Neural progenitor cell (in vitro differentiated cells): ENCODE data around the gene IFNAR2. TPM values are rescaled to one million over a fixed set of nuclear protein-coding genes. Genes with fewer than 3 reads are reported as not detected.

Source experiments
- DNase-seq: peaks from one replicate; pipeline ENCODE4 v3.0.0-alpha.2; 2016; ENCODE audit warnings: low spot score
- H2AFZ ChIP-seq: fragments of 200-600 bp; sonication (generic); replicated peaks from 2 replicates; pipeline ENCODE4 v1.6.1; 2016; ENCODE audit warnings: antibody characterized with exemption
- H3F3A ChIP-seq: fragments of 200-600 bp; sonication (generic); 2 replicates; pipeline ENCODE4 v1.6.1; 2016; ENCODE audit warnings: antibody characterized with exemption, low read depth
- H3K27ac ChIP-seq: fragments of 200-600 bp; sonication (generic); 2 replicates; pipeline ENCODE4 v1.5.1; 2016; ENCODE audit warnings: mild to moderate bottlenecking
- H3K27me3 ChIP-seq: fragments of 200-600 bp; sonication (generic); 2 replicates; pipeline ENCODE4 v1.6.1; 2016; ENCODE audit warnings: mild to moderate bottlenecking, moderate library complexity
- H3K36me3 ChIP-seq: fragments of 200-600 bp; sonication (generic); 2 replicates; pipeline ENCODE4 v1.5.1; 2016
- H3K4me1 ChIP-seq: fragments of 200-600 bp; sonication (generic); 2 replicates; pipeline ENCODE4 v1.6.1; 2016; ENCODE audit warnings: mixed run types
- H3K4me2 ChIP-seq: fragments of 200-600 bp; sonication (generic); 2 replicates; pipeline ENCODE4 v1.6.1; 2016
- H3K4me3 ChIP-seq: fragments of 200-600 bp; sonication (generic); 2 replicates; pipeline ENCODE4 v1.5.1; 2016
- H3K79me2 ChIP-seq: fragments of 200-600 bp; sonication (generic); 2 replicates; pipeline ENCODE4 v1.6.1; 2016; ENCODE audit warnings: low read depth
- H3K9ac ChIP-seq: fragments of 200-600 bp; sonication (generic); 2 replicates; pipeline ENCODE4 v1.6.1; 2016
- H3K9me3 ChIP-seq: fragments of 200-600 bp; sonication (generic); 2 replicates; pipeline ENCODE4 v1.5.1; 2016; ENCODE audit warnings: low read depth
- H4K20me1 ChIP-seq: fragments of 200-600 bp; sonication (generic); 2 replicates; pipeline ENCODE4 v1.6.1; 2016; ENCODE audit warnings: low read depth
- H3K27ac Mint-ChIP-seq: 3 replicates; pipeline ENCODE4 v1.8.0; 2021; ENCODE audit warnings: mixed read lengths
- H3K27me3 Mint-ChIP-seq: 2 replicates; pipeline ENCODE4 v1.8.0; 2022; ENCODE audit warnings: low read depth, mild to moderate bottlenecking, inconsistent platforms, moderate library complexity, mixed read lengths; ENCODE audit not compliant: insufficient read depth
- H3K36me3 Mint-ChIP-seq: 3 replicates; pipeline ENCODE4 v1.8.0; 2021; ENCODE audit warnings: mixed read lengths
- H3K4me1 Mint-ChIP-seq: 3 replicates; pipeline ENCODE4 v1.8.0; 2021; ENCODE audit warnings: mixed read lengths
- H3K4me3 Mint-ChIP-seq: 3 replicates; pipeline ENCODE4 v1.8.0; 2021; ENCODE audit warnings: mild to moderate bottlenecking, moderate library complexity, mixed read lengths
- H3K9me3 Mint-ChIP-seq: 3 replicates; pipeline ENCODE4 v1.8.0; 2020; ENCODE audit warnings: mixed read lengths
- CTCF ChIP-seq: fragments of 200-600 bp; sonication (generic); IDR thresholded peaks from 2 replicates; pipeline ENCODE4 v1.5.1; 2017; ENCODE audit warnings: antibody characterized with exemption, mild to moderate bottlenecking
- EZH2 ChIP-seq: fragments of 200-600 bp; sonication (generic); IDR thresholded peaks from 2 replicates; pipeline ENCODE4 v1.6.1; 2017; ENCODE audit warnings: antibody characterized with exemption, mild to moderate bottlenecking, moderate library complexity
- EZH2phosphoT487 ChIP-seq: fragments of 200-600 bp; sonication (generic); IDR thresholded peaks from 2 replicates; pipeline ENCODE4 v1.6.1; 2017; ENCODE audit warnings: antibody characterized with exemption
- total RNA-seq: library from RNA; depleted of rRNA; stranded (reverse); fragments of >200 nt; gene quantifications from 2 replicates; pipeline ENCODE4 v1.2.3, GENCODE V29; 2015; ENCODE audit warnings: low replicate concordance

The IFNAR2 gene
- total RNA-seq, 1 donor from 2014 or later: 15.8 TPM

GRCh38 chr21:33189237-33189636 is 40.5 kb upstream of the IFNAR2 start:
- Histone ChIP-seq H3F3A (no peaks in the 10 kb centered on the region), H3K9ac (no peak overlapping the region), H3K4me3 (no peak overlapping the region), H3K36me3 (no peaks in the 10 kb centered on the region), H3K9me3 (no peaks in the 10 kb centered on the region), H2AFZ (no peak overlapping the region), H3K27me3 (no peaks in the 10 kb centered on the region), H3K4me1 (no peaks in the 10 kb centered on the region), H3K79me2 (no peaks in the 10 kb centered on the region), H3K27ac (no peak overlapping the region), H4K20me1 (no peaks in the 10 kb centered on the region), H3K4me2 (no peak overlapping the region)
- Mint-ChIP-seq H3K36me3 (no peaks in the 10 kb centered on the region), H3K27ac (no peak overlapping the region), H3K4me1 (peaks cover 12% of the 10 kb centered on the region), H3K9me3 (no peaks in the 10 kb centered on the region), H3K27me3 (peaks cover 7% of the 10 kb centered on the region), H3K4me3 (no peak overlapping the region)
- DNase-seq: no peak
- no peak for TF ChIP-seq EZH2phosphoT487
- TF ChIP-seq CTCF: no peak
- no peak for TF ChIP-seq EZH2

GRCh38 chr21:33189824-33190223 is 39.9 kb upstream of the IFNAR2 start:
- Mint-ChIP-seq H3K27me3 (peaks cover 7% of the 10 kb centered on the region), H3K27ac (no peak overlapping the region), H3K4me3 (no peak overlapping the region)

GRCh38 chr21:33196941-33197374 is 32.8 kb upstream of the IFNAR2 start:
- Histone ChIP-seq H3K79me2 (no peaks in the 10 kb centered on the region), H3K36me3 (no peaks in the 10 kb centered on the region), H3K9ac (no peak overlapping the region), H3K9me3 (no peaks in the 10 kb centered on the region), H3F3A (no peaks in the 10 kb centered on the region), H3K27me3 (peaks cover 21% of the 10 kb centered on the region), H3K27ac (no peak overlapping the region), H3K4me2 (no peak overlapping the region), H4K20me1 (no peaks in the 10 kb centered on the region), H2AFZ (no peak overlapping the region), H3K4me1 (no peaks in the 10 kb centered on the region), H3K4me3 (no peak overlapping the region)
- peaks cover 10% of the 10 kb centered on the region for H3K4me1 Mint-ChIP-seq
- H3K9me3 Mint-ChIP-seq: no peaks in the 10 kb centered on the region
- peak; percentile 91 for DNase-seq
- peak overlapping the region; percentile 46 for H3K27ac Mint-ChIP-seq
- no peaks in the 10 kb centered on the region for H3K36me3 Mint-ChIP-seq
- peak overlapping the region; percentile 35 for H3K4me3 Mint-ChIP-seq
- peak; percentile 83 for TF ChIP-seq CTCF
- TF ChIP-seq EZH2: no peak
- peaks cover 22% of the 10 kb centered on the region for H3K27me3 Mint-ChIP-seq

More at GRCh38 chr21:33189824-33190223, 39.9 kb upstream of the IFNAR2 start:
- no peak overlapping the region for H3K9ac ChIP-seq
- no peaks in the 10 kb centered on the region for H3K79me2 ChIP-seq
- H3K4me2 ChIP-seq: no peak overlapping the region
- H3K27me3 ChIP-seq: no peaks in the 10 kb centered on the region
- no peak for DNase-seq
- H4K20me1 ChIP-seq: no peaks in the 10 kb centered on the region
- H3K4me3 ChIP-seq: no peak overlapping the region
- no peak for TF ChIP-seq EZH2
- TF ChIP-seq EZH2phosphoT487: no peak
- no peak for TF ChIP-seq CTCF
- H3K27ac ChIP-seq: no peak overlapping the region
- H3F3A ChIP-seq: no peaks in the 10 kb centered on the region
- H2AFZ ChIP-seq: no peak overlapping the region
- Mint-ChIP-seq H3K9me3 (no peaks in the 10 kb centered on the region), H3K36me3 (no peaks in the 10 kb centered on the region), H3K4me1 (peaks cover 12% of the 10 kb centered on the region)
- no peaks in the 10 kb centered on the region for H3K4me1 ChIP-seq
- H3K36me3 ChIP-seq: no peaks in the 10 kb centered on the region
- no peaks in the 10 kb centered on the region for H3K9me3 ChIP-seq
